Hepatocyte (in vitro differentiated cells): ENCODE data around the gene DNAJC16.

Experiments used
- CTCF ChIP-seq: fragments of 200-600 bp; sonication (generic); IDR thresholded peaks from 2 replicates; pipeline ENCODE4 v1.5.1; 2016; ENCODE audit warnings: antibody characterized with exemption, mild to moderate bottlenecking; ENCODE audit not compliant: poor library complexity
- EZH2 ChIP-seq: fragments of 200-600 bp; sonication (generic); IDR thresholded peaks from 2 replicates; pipeline ENCODE4 v1.6.1; 2016; ENCODE audit warnings: antibody characterized with exemption, mild to moderate bottlenecking, borderline replicate concordance
- EZH2phosphoT487 ChIP-seq: fragments of 200-600 bp; sonication (generic); IDR thresholded peaks from one replicate; pipeline ENCODE4 v1.6.1; 2018; ENCODE audit warnings: antibody characterized with exemption, mild to moderate bottlenecking, low read depth, moderate library complexity; ENCODE audit not compliant: unreplicated experiment, severe bottlenecking

GRCh38 chr1:15609631-15610030 lies 83.0 kb downstream of the DNAJC16 start:
- no peak for TF ChIP-seq CTCF
- no peak for TF ChIP-seq EZH2
- no peak for TF ChIP-seq EZH2phosphoT487
